CD4-positive, alpha-beta T cell treated with Interferon gamma for 1 hour (primary cell): ENCODE data around the gene LRRC1.

Experiments
- DNase-seq: peaks from one replicate; pipeline ENCODE4 v3.0.0-alpha.2; 2020

Gene LRRC1

GRCh38 chr6:53896196-53896595 lies 101.4 kb downstream of the LRRC1 start:
- no peak for DNase-seq

GRCh38 chr6:53898026-53898795 lies 103.4 kb downstream of the LRRC1 start:
- no peak for DNase-seq

- DNase-seq = no peak
These were observed 104.7 kb downstream of the LRRC1 start for GRCh38 chr6:53899512-53899911.

- no peak for DNase-seq
These were observed 108.6 kb downstream of the LRRC1 start for GRCh38 chr6:53903357-53903756.

- no peak for DNase-seq
These were observed 111.3 kb downstream of the LRRC1 start for GRCh38 chr6:53906103-53906502.

GRCh38 chr6:53906842-53907241 lies 112.0 kb downstream of the LRRC1 start:
- DNase-seq = no peak

GRCh38 chr6:53910834-53911233 lies 116.0 kb downstream of the LRRC1 start:
- no peak for DNase-seq

GRCh38 chr6:53912661-53913060 lies 117.9 kb downstream of the LRRC1 start:
- DNase-seq = no peak

- DNase-seq = no peak
These were observed 118.5 kb downstream of the LRRC1 start for GRCh38 chr6:53913286-53913685.

- no peak for DNase-seq
These were observed 120.4 kb downstream of the LRRC1 start for GRCh38 chr6:53915026-53915691.

GRCh38 chr6:53916804-53917463 lies 122.1 kb downstream of the LRRC1 start:
- no peak for DNase-seq

- no peak for DNase-seq
These were observed 122.6 kb downstream of the LRRC1 start for GRCh38 chr6:53917464-53917842.

- no peak for DNase-seq
These were observed 124.2 kb downstream of the LRRC1 start for GRCh38 chr6:53918854-53919510.

- DNase-seq = no peak
These were observed 125.1 kb downstream of the LRRC1 start for GRCh38 chr6:53919881-53920360.

GRCh38 chr6:53920881-53921280 lies 126.1 kb downstream of the LRRC1 start:
- DNase-seq = no peak

GRCh38 chr6:53921639-53922038 lies 126.8 kb downstream of the LRRC1 start:
- no peak for DNase-seq

- DNase-seq = no peak
These were observed 127.8 kb downstream of the LRRC1 start for GRCh38 chr6:53922539-53922981.

- no peak for DNase-seq
These were observed 129.5 kb downstream of the LRRC1 start for GRCh38 chr6:53924277-53924676.

- no peak for DNase-seq
These were observed 130.1 kb downstream of the LRRC1 start for GRCh38 chr6:53924821-53925422.

GRCh38 chr6:53925891-53926290 lies 131.1 kb downstream of the LRRC1 start:
- DNase-seq = no peak

GRCh38 chr6:53926505-53926904 lies 131.7 kb downstream of the LRRC1 start:
- DNase-seq = no peak

GRCh38 chr6:53928641-53929040 lies 133.8 kb downstream of the LRRC1 start:
- DNase-seq = no peak
